K562 (cell line): ENCODE data around the gene RABL3. TPM values are rescaled to one million over a fixed set of nuclear protein-coding genes. Genes with fewer than 3 reads are reported as not detected.
A peak's percentile ranks its signal among the peaks of the same experiment; 100 is the strongest.

Experiments
- ATF7 ChIP-seq: fragments of 450-650 bp; IDR thresholded peaks from 2 replicates; pipeline ENCODE4 v1.7.1; 2014; ENCODE audit warnings: mild to moderate bottlenecking, moderate library complexity
- BCLAF1 ChIP-seq, 2 experiments: fragments of 450-650 bp in 1 of 2; IDR thresholded peaks; 2 replicates each; pipeline ENCODE4 v1.6.1; 2011 to 2017; ENCODE audit warnings: low read depth in 2 of 2, antibody characterized with exemption in 1 of 2, borderline replicate concordance in 1 of 2, low read length in 1 of 2, mild to moderate bottlenecking in 1 of 2, mixed read lengths in 1 of 2; ENCODE audit not compliant: control insufficient read depth in 1 of 2
- CBX5 ChIP-seq: IDR thresholded peaks from 2 replicates; pipeline ENCODE4 v1.6.1; 2014; ENCODE audit warnings: low read depth, borderline replicate concordance
- GTF2F1 ChIP-seq: IDR thresholded peaks from 2 replicates; pipeline ENCODE4 v1.6.1; 2011; ENCODE audit warnings: low read depth, low read length, improper control_type of control experiment
- HDAC2 ChIP-seq: fragments of 450-650 bp; IDR thresholded peaks from 2 replicates; pipeline ENCODE4 v1.6.1; 2016; ENCODE audit warnings: mild to moderate bottlenecking
- IRF2 ChIP-seq: sonication (generic); formaldehyde crosslinking; IDR thresholded peaks from 2 replicates; pipeline ENCODE4 v1.8.1; 2022; ENCODE audit warnings: mild to moderate bottlenecking, missing genetic modification reagents
- MLLT1 ChIP-seq, 2 experiments: fragments of 450-650 bp; IDR thresholded peaks; 2 replicates each; pipeline ENCODE4 v1.6.1; 2016
- POLR2H ChIP-seq: IDR thresholded peaks from 2 replicates; pipeline ENCODE4 v1.6.1; 2016; ENCODE audit warnings: missing genetic modification characterization, low read depth, mild to moderate bottlenecking, control low read depth, missing compliant biosample characterization, moderate library complexity
- RFX5 ChIP-seq: IDR thresholded peaks from 2 replicates; pipeline ENCODE4 v1.6.1; 2011; ENCODE audit warnings: low read depth, mild to moderate bottlenecking, improper control_type of control experiment, low read length
- SIN3B ChIP-seq: fragments of 450-650 bp; IDR thresholded peaks from 2 replicates; pipeline ENCODE4 v1.6.1; 2017; ENCODE audit warnings: low read depth, mild to moderate bottlenecking, moderate library complexity
- SNIP1 ChIP-seq: fragments of 450-650 bp; IDR thresholded peaks from 2 replicates; pipeline ENCODE4 v1.7.1; 2017; ENCODE audit warnings: low read depth, mild to moderate bottlenecking
- ZBTB49 ChIP-seq: sonication (generic); formaldehyde crosslinking; IDR thresholded peaks from 2 replicates; pipeline ENCODE4 v1.8.0; 2022; ENCODE audit warnings: missing genetic modification reagents, mild to moderate bottlenecking, borderline replicate concordance
- ZFP36 ChIP-seq: fragments of 150-350 bp; IDR thresholded peaks from 2 replicates; pipeline ENCODE4 v1.6.1; 2018; ENCODE audit warnings: low read length, low read depth; ENCODE audit not compliant: partially characterized antibody
- ZNF384 ChIP-seq: IDR thresholded peaks from 2 replicates; pipeline ENCODE4 v1.6.1; 2012; ENCODE audit warnings: low read depth, low read length, improper control_type of control experiment
- polyA plus RNA-seq, 8 experiments: library from polyadenylated mRNA; depleted of rRNA in 4 of 8; stranded (reverse) in 5 of 8; unstranded in 3 of 8; fragments of >200 nt; fragmentation: Nextera tagmentation in 2 of 8; fragmentation: Illumina TruSeq in 1 of 8; extraction: Ambion mirVana in 2 of 8; extraction: Trizol in 1 of 8; gene quantifications; 2 replicates each; pipeline versions ENCODE4 v1.2.1 to v1.2.3, GENCODE V29; 2011 to 2014; ENCODE audit warnings: inconsistent platforms in 1 of 8, missing spikeins in 1 of 8
- total RNA-seq, 7 experiments: library from RNA; depleted of rRNA in 6 of 7; stranded (reverse); fragments of >200 nt in 6 of 7; fragmentation: Illumina TruSeq in 2 of 7; extraction: Trizol in 2 of 7; gene quantifications; 2 replicates each; pipeline versions ENCODE4 v1.2.1 to v1.2.3, GENCODE V29; 2011 to 2021; ENCODE audit warnings: low replicate concordance in 1 of 7
- TF ChIP-seq, protein P1 (sequence below): fragments of 250-450 bp; sonication (Bioruptor Pico); IDR thresholded peaks from 2 replicates; pipeline ENCODE4 v1.4.0; 2020
- TF ChIP-seq, protein P2 (sequence below): sonication (generic); formaldehyde crosslinking; IDR thresholded peaks from 2 replicates; pipeline ENCODE4 v1.9.0; 2022; ENCODE audit warnings: mild to moderate bottlenecking, missing genetic modification reagents
- TF ChIP-seq, protein P3 (sequence below): fragments of 250-450 bp; sonication (Bioruptor Pico); IDR thresholded peaks from 2 replicates; pipeline ENCODE4 v1.8.0; 2022; ENCODE audit warnings: moderate library complexity, mild to moderate bottlenecking, inconsistent platforms
- TF ChIP-seq, protein P4 (sequence below): sonication (generic); formaldehyde crosslinking; IDR thresholded peaks from 2 replicates; pipeline ENCODE4 v1.5.0; 2020; ENCODE audit warnings: missing genetic modification reagents

The RABL3 gene
- total and polyA plus RNA-seq, 9 of the 15 experiments (the other 6 are each of a cell fraction or from before 2014, with no cell fraction given), result 6.5 to 30.7 (median 12.3) TPM

DNA sequence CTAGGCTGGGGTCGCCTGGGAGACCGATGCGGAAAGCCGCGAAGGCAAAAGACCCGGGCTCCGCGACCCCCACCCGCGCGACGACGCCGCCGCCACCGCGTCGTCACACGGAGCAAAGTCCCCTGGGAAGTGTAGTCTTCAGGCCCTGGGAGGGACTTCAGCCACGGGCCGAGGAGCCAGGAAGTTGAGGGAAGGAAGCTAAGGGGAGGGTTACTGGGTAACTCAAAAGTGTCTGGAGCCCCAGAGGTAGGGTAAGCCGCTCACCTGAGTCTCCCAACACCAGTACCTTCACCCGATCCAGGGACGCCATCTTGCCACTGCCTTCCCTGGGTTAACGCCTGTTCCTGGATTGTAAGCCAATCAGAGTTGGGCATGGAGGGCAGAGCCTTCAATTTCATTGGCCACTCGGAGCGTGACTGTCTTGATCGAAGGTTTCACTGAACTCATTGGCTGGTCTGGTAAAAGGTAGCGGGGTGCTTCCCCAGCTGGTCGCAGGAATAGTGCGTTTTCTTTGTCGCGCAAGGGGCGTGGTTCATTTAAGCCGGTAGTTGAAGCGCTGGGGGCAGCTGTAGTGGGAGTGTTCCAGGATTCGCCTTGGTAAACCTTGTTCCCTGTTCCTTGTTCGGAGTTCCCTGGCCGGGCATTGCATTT lies at the start of gene RABL3, which contains the start of gene GTF2E1 (continued):
- TF ChIP-seq, protein P1, sequence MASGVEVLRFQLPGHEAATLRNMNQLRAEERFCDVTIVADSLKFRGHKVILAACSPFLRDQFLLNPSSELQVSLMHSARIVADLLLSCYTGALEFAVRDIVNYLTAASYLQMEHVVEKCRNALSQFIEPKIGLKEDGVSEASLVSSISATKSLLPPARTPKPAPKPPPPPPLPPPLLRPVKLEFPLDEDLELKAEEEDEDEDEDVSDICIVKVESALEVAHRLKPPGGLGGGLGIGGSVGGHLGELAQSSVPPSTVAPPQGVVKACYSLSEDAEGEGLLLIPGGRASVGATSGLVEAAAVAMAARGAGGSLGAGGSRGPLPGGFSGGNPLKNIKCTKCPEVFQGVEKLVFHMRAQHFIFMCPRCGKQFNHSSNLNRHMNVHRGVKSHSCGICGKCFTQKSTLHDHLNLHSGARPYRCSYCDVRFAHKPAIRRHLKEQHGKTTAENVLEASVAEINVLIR (CRISPR knock-in tag), result peak; percentile 76; the same call in 1 of the 2 replicates
- TF ChIP-seq ZFP36 (no peak), IRF2 (no peak), MLLT1 (IDR thresholded peaks at IDR 0.05) (peak in 1 of 2 experiments; percentile 85; a peak in 2 of 4 replicates), BCLAF1 (IDR thresholded peaks at IDR 0.05; ENCODE audit: borderline replicate concordance in 1 of 2, control insufficient read depth in 1 of 2, low read depth in 2 of 2, low read length in 1 of 2) (no peak), POLR2H (tag) (peak; percentile 45; the same call in 1 of the 2 replicates), ZNF384 (no peak), GTF2F1 (no peak), SIN3B (peak; percentile 88; the same call in 1 of the 2 replicates), ATF7 (peak; percentile 53), CBX5 (no peak), SNIP1 (no peak), RFX5 (no peak), ZBTB49 (CRISPR knock-in tag) (no peak), HDAC2 (no peak)
- TF ChIP-seq, protein P2, sequence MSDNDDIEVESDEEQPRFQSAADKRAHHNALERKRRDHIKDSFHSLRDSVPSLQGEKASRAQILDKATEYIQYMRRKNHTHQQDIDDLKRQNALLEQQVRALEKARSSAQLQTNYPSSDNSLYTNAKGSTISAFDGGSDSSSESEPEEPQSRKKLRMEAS (CRISPR knock-in tag), result peak; percentile 57; the same call in 1 of the 2 replicates
- TF ChIP-seq, protein P3, sequence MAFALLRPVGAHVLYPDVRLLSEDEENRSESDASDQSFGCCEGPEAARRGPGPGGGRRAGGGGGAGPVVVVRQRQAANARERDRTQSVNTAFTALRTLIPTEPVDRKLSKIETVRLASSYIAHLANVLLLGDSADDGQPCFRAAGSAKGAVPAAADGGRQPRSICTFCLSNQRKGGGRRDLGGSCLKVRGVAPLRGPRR (CRISPR knock-in tag), result no peak
- TF ChIP-seq, protein P4, sequence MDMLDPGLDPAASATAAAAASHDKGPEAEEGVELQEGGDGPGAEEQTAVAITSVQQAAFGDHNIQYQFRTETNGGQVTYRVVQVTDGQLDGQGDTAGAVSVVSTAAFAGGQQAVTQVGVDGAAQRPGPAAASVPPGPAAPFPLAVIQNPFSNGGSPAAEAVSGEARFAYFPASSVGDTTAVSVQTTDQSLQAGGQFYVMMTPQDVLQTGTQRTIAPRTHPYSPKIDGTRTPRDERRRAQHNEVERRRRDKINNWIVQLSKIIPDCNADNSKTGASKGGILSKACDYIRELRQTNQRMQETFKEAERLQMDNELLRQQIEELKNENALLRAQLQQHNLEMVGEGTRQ (CRISPR knock-in tag), result no peak
